A673 (cell line): ENCODE data around the gene SECISBP2.

ENCODE experiments used
- CTCF ChIP-seq: fragments of 300-800, 200-600 bp; sonication (generic); conservative IDR thresholded peaks from 2 replicates; pipeline ENCODE4 v1.5.1; 2017; ENCODE audit warnings: low read depth, mild to moderate bottlenecking, antibody characterized with exemption, low read length, moderate library complexity, mixed read lengths
- EZH2 ChIP-seq: fragments of 200-600 bp; sonication (generic); IDR thresholded peaks from 2 replicates; pipeline ENCODE4 v1.6.1; 2017; ENCODE audit warnings: borderline replicate concordance, low read depth, mild to moderate bottlenecking, mixed read lengths, antibody characterized with exemption, low read length; ENCODE audit not compliant: poor library complexity, severe bottlenecking

- TF ChIP-seq CTCF (no peak), EZH2 (no peak)
These were observed 87.5 kb downstream of the SECISBP2 start for GRCh38 chr9:89405826-89406225.
